Nucleus accumbens (tissue), 56 donors: ENCODE data around the gene MCCC2.
"Not testable (repeated sequence)": the region's sequence is repeated elsewhere in the genome, so short reads cannot be mapped to it uniquely, and the experiment has no call there.

Experiments used
- DNase-seq, 56 donors: peaks; one replicate each; lab custom pipeline; 2025; lab: John Stamatoyannopoulos, UW

The MCCC2 gene

GRCh38 chr5:71586941-71587765, at the start of gene MCCC2:
MCCC2 (plus strand) TSS chr5:71587340; CDS start chr5:71587426, 86 bp downstream.
- DNase-seq, result peak; percentile 69 to 97 (median 90)

GRCh38 chr5:71537687-71538086, 49.5 kb upstream of the MCCC2 start:
- DNase-seq, result no peak

GRCh38 chr5:71550885-71551284, 36.3 kb upstream of the MCCC2 start:
- not testable (repeated sequence) for DNase-seq

GRCh38 chr5:71551582-71551981, 35.6 kb upstream of the MCCC2 start:
- DNase-seq, result not testable (repeated sequence)

- DNase-seq, result not testable (repeated sequence)
Observed at GRCh38 chr5:71552026-71552749, 35.0 kb upstream of the MCCC2 start.

DNA sequence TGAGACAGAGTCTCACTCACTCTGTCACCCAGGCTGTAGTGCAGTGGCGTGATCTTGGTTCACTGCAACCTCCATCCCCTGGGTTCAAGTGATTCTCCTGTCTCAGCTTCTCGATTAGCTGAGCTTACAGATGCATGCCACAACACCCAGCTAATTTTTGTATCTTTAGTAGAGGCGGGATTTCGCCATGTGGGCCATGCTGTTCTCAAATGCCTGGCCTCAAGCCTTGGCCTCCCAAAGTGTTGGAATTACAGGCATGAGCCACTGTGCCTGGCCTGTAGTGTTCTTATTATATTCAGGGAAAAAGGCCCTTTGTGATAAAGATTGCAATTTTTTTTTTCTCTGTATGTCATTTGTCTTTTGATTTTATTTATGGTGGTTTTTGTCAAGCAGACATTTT, 24.0 kb upstream of the MCCC2 start:
- no peak for DNase-seq

GRCh38 chr5:71564895-71565294, 22.2 kb upstream of the MCCC2 start:
- DNase-seq, result no peak

- DNase-seq, result no peak
Observed at GRCh38 chr5:71569748-71570509, 17.2 kb upstream of the MCCC2 start.

DNA sequence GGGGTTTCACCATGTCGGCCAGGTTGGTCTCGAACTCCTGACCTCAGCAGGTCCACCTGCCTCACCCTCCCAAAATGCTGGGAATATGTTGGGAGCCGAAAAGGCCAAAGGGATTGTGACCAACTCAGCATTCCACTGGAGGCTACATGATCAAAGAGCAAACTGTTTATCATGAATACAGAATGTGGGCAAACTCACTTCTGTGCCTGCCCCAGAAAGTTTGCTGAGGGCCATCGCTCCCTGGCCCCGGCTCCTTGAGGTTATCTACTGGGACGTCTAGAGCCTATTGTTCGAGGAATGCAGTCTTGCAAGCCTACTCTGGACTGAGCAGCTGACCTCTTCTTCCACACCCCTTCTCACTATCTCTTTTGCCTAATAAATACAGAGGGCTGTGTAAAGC, 15.3 kb upstream of the MCCC2 start:
- not testable (repeated sequence) for DNase-seq

GRCh38 chr5:71573591-71573990, 13.5 kb upstream of the MCCC2 start:
- DNase-seq, result no peak

DNA sequence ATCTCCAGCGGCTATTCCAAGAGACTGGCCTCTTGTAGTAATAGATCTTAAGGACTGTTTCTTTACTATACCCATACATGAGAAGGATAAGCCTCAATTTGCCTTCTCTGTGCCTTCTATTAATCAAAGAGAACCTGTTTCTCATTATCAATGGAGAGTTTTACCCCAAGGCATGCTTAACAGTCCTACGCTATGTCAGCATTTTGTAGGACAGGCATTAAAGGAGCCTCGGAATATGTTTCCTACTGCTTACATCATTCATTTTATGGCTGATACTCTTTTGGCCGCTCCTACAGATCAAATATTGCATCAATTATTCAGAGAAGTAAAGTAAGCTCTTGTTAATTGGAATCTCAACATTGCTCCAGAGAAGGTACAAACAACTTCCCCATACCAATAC, 11.6 kb upstream of the MCCC2 start:
- DNase-seq, result not testable (repeated sequence)

DNA sequence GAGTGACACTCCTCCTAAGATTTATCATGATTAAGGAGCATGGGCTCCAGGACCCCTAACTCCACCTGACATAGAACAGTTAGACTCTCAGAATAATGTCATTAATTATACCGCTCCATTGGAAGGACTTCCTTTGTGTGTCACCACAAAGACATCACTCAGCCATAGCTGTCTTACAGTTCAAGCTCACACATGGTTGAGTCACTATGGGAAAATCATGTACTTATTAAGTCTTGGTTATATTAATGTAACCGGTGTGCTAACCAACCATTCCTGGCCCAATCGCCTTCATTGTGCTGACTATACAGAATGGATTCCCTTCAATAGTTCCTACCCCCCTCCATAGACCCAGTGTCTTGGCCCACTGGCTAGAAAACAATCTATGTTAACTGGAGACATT, 10.9 kb upstream of the MCCC2 start:
- no peak for DNase-seq

DNA sequence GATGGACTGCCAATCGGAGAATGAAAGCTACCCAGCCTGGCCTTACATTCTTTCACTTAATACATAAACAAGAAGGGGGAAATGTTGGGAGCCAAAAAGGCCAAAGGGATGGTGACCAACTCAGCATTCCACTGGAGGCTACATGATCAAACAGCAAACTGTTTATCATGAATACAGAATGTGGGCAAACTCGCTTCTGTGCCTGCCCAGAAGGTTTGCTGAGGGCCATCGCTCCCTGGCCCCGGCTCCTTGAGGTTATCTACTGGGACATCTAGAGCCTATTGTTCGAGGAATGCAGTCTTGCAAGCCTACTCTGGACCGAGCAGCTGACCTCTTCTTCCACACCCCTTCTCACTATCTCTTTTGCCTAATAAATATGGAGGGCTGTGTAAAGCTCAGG, 9.3 kb upstream of the MCCC2 start:
- DNase-seq, result not testable (repeated sequence)

DNA sequence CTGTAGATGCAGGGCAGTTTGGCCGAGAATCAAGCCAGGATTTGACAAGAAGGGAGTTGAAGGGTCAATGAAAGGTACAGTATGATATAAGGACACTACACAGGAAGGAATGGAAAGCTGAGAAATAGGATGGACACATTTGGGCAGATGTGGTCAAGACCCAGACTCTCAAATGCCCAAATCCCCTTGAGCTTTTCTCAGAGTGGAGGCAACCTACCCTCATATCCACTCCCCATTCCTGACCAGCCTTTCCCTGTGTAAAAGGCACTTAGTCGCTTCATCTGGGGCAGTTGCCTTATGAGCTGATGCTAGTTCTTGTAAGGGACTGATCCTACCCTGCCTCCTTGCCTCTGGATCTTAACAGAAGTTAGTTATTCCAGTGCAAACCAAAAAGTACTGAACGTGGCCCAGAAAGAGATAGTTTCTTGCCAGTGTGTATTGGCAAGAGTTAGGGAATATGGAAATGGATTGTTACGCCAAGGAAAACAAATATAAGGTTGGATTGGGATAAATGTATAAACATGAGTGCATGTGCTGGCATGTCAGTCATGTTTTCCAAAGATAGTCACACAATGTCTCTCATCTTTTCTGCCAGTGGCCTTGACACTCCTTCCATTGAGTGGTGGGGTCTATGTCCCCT, 4.1 kb upstream of the MCCC2 start:
- DNase-seq, result no peak

DNA sequence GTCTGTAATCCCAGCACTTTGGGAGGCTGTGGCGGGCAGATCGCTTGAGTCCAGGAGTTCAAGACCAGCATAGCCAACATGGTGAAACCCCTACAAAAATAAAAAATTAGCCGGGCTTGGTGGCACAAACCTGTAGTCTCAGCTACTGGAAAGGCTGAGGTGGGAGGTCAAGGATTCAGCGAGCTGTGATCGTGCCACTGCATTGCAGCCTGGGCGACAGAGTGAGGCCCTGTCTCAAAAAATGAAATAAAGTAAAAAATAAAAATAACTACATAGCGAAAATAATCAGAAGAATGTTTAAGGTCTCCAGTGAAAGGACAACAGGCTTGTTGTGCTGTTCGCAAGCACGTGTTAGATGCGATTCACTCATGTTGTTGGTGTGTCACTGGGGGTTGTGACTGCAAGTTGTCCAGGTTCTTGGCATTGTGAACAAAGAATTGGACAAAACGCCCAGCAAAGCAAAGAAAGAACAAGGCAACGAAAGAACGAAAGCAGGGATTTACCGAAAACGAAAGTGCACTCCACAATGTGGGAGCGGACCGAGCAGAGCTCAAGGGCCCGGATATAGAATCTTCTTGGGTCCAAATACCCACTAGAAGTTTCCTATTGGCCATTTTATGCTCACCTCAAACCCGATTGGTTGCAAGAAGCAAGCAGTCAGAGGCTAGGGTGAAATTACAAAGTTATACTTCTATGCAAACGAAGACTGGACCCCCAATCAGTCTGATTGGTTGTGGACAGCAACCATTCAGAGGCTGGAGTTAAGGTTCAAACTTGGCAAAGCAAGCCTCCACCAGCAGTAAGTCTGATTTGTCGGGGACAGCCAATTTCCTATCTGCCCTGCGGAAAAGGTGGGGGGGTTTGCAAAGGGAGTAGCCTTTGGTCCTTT, 844 bp upstream of the MCCC2 start:
- DNase-seq, result peak in 3 of 56 donors; percentile 12 to 37 (median 19)

GRCh38 chr5:71587766-71588532, 809 bp downstream of the MCCC2 start:
- no peak for DNase-seq

- DNase-seq, result no peak
Observed at GRCh38 chr5:71588533-71588885, 1.4 kb downstream of the MCCC2 start.

DNA sequence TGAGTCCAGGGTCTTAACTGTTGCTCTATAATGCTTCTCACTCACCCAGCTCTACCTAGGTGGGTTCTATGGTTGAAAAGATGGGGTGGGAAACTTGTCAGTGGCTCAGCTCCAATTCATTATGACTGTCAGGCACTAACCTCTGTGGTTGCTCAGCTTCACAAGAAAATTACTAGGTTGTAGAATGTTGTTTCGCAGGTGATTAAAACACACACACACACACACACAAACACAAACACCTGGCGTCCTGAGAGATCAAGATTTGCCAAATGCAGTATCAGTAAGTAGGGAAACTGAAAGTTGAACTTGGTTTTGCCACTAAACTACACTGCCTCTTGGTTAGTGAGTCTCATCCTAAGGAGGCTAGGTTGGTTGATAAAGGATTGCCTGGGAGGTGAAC, 2.8 kb downstream of the MCCC2 start:
- no peak for DNase-seq

DNA sequence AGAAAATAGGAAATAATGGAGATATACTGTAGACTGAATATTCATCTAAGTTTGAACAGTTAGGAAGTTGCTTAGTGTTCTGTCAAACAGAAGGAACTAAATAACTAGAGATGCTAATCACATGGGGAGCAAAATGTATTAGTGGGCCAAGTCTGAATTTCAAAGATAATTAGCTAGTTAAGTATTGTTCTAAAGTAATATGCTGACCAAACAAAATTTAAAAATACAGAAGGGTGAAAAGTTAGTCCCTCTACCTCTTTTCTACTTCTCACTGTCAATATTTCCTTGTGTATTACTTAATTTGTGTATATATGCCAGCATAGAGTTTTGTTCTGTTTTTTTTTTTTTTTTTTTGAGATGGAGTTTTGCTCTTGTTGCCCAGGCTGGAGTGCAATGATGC, 4.0 kb downstream of the MCCC2 start:
- no peak for DNase-seq
